Tongue (tissue), 2 donors: ENCODE results near the gene SCML1. TPM values are rescaled to one million over a fixed set of nuclear protein-coding genes. Genes with fewer than 3 reads are reported as not detected.

Source experiments
- DNase-seq: peaks from one replicate; pipeline ENCODE4 v3.0.0-alpha.2; 2015
- total RNA-seq: library from RNA; depleted of rRNA; stranded (reverse); fragments of >200 nt; gene quantifications from one replicate; pipeline ENCODE4 v1.2.3, GENCODE V29; 2014

SCML1 gene, protein sequence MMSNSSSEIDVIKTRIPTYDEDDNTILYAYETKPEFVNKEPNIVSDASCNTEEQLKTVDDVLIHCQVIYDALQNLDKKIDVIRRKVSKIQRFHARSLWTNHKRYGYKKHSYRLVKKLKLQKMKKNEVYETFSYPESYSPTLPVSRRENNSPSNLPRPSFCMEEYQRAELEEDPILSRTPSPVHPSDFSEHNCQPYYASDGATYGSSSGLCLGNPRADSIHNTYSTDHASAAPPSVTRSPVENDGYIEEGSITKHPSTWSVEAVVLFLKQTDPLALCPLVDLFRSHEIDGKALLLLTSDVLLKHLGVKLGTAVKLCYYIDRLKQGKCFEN
- total RNA-seq, result 10.7 TPM

DNA sequence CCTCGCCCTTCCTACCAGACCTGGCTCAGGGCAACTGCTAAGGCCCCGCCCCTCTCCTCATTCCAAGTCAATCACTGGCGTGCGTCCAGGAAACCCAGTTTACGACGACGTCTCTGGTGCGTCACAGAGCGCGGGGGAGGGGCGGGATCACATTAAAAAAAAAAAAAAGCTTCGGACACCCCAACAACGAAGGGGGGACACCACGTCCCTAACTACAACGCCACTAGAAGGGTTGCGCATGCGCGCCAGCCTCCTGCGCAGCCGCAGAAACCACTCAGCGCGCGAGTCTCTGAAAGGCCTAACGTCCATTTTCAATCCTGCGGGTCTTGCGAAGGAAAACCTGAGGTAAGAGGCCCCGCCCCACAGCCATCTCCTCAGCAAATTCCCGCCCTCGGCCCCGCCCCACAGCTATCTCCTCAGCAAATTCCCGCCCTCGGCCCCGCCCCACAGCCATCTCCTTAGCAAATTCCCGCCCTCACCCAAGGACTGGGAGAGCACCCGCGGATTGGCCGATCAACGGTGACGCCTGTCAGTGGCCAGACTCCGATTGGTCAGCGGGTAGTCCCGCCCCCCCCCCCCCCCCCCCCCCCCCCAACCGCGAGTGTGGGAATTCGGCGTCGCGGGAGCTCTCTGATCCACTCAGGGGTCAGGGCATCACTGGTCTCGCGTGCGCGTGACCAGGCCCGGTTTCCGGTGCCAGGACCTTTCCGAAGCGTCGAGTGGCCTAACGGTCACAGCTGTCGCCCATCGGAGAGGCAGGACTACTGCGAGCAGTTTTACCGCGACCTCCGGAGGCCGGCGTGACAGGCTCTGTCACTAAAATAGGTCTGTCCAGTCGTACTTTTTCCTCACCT is at the start of gene SCML1:
Gene SCML1 (plus strand): TSS at position 638 of the 854 bp plus-strand sequence. CDS start 6,694 bp downstream, outside the sequence.
- peak; percentile 98 for DNase-seq

GRCh38 chrX:17687648-17688047 is 49.6 kb upstream of the SCML1 start:
- DNase-seq, result no peak

DNA sequence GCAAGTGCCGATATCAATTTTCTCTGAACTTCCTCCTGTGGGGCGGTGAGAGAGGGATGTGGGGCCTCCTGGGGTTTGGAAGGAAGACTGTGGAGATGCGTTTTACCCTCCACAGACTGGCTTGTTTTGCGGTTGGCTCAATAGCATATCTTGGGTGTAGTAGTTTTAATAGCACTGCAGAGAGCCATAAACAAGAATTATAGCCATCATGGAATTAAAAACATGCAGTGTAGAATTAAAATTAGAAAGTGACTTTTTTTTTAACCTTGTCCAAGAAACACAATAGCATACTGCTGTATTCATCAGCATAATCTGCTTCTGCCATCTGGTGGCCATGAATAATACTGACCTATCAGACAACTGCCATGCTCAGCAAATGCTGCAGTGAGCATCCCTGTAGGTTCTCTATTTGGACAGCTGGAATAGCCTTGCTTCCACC is 47.3 kb upstream of the SCML1 start:
- peak; percentile 81 for DNase-seq

GRCh38 chrX:17692709-17693346 is 44.5 kb upstream of the SCML1 start:
- peak; percentile 24 for DNase-seq

GRCh38 chrX:17697191-17697590 is 40.1 kb upstream of the SCML1 start:
- DNase-seq, result no peak

- no peak for DNase-seq
These were observed 36.3 kb upstream of the SCML1 start for GRCh38 chrX:17700976-17701375.

DNA sequence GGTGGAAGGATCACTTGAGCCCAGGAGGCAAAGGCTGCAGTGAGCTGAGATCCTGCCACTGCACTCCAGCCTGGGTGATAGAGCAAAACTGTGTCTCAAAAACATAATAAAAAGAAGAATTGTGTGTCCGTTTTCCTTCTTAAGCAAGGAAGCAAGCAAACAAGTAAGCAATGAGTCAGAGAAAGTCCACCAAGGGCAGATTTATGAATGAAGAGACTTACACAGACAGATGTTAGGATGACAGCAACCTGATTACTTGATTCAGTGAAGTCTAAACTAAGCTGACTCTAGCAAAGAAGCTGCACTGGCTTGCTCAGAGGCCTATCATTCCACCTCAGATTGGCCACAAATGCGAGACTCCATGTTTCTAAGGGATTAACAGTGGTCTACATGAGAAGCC is 34.1 kb upstream of the SCML1 start:
- no peak for DNase-seq

GRCh38 chrX:17705211-17705610 is 32.1 kb upstream of the SCML1 start:
- DNase-seq, result no peak

GRCh38 chrX:17706676-17707075 is 30.6 kb upstream of the SCML1 start:
- DNase-seq, result no peak

DNA sequence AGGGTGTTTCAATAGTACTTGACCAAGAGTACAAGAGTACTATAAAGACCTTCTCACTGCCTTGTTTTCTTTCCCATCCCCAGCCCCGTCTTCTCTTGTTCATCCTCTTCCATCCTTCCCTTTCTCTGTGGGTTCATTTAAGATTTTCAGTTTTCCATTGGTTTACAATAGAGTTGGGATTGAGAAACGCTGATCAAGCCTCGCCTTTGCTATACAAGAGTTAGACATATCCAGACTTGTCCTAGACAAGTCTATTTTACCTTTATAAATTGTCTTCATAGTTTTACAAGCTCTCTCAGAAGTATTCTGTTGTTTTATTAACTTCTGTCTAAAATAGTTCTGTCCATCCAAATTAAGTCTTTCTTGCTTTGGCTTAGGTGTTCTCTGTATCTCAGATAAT is 29.6 kb upstream of the SCML1 start:
- DNase-seq, result no peak

- DNase-seq, result no peak
These were observed 26.4 kb upstream of the SCML1 start for GRCh38 chrX:17710871-17711301.

- DNase-seq, result no peak
These were observed 24.0 kb upstream of the SCML1 start for GRCh38 chrX:17713288-17713687.

DNA sequence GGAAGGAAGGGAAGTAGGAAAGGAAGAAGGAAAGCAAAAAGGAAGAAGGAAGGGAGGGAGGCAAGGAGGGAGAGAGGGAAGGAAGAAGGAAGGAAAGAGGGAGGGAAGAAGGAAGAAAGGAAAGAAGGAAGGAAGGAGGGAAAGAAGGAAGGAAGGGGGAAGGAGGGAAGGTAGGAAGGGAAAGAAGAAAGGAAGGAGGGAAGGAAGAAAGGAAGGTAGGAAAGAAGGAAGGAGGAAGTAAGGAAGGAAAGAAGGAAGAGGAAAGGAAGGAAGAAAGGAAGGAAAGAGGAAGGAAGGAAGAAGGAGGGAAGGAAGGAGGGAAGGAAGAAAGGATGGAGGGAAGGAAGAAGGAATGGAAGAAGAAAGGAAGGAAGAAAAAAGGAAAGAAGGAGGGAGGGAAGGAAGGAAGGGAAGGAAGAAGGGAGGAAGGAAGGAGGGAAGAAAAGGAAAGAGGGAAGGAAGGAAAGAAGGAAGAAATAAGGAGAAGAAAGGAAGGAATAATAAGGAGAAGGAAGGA is 18.6 kb upstream of the SCML1 start:
- DNase-seq, result no peak

DNA sequence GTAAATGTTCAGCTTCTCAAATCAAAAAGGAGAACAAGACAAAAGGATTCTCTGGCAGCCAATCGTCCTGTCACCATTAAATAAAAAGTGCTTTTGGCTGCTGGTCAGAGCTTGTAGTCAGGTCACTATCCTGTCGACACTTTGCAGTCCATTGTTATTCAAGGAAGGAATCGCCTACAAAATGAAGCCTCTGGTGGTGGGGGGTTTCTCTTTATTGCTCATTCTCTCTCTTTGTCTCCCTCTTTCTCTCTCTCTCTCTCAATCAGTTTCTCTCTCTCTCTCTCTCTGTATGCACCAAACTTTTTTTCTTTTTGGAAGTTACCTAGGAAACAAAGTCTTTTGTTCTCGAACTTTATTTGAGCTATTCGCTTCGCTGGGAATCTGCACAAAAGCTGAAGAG is 17.6 kb upstream of the SCML1 start:
- DNase-seq, result no peak

- no peak for DNase-seq
These were observed 15.6 kb upstream of the SCML1 start for GRCh38 chrX:17721715-17722114.

- DNase-seq, result no peak
These were observed 12.1 kb upstream of the SCML1 start for GRCh38 chrX:17725181-17725580.

- no peak for DNase-seq
These were observed 5.0 kb upstream of the SCML1 start for GRCh38 chrX:17732138-17732783.

DNA sequence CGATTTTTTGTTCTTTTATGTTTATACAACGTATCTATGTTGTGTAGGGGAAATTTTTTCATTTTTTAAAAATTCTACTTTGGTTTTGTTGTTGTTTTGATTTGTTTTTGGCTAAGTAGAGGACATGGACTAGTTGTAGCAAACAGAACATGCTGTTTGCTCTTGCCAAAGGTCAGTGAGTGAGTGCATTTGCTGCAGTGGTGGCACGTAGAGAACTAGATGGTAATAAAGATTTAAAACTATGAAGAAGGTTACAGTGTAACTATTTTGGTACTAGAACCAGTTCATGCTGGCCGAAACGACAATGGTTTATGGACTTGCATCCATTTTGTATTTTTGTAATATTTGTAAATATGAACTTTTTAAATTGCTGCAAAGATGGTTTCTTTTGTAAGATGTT is 1.9 kb upstream of the SCML1 start:
- DNase-seq, result no peak

GRCh38 chrX:17736478-17736855 is 826 bp upstream of the SCML1 start:
- DNase-seq, result no peak

DNA sequence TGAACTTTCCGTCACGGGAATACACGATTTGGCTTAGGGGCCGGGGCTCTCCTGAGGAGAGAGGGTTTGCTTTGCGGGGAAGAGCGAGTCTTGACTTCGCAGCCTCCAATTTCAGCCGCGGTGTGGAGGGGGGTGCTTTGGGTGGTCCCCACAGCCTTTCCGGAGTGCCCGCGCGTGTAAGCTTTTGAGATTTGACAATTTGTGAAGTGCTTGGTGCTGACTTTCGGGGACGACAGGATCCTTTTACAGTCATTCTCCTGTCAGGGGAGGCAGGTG is 355 bp downstream of the SCML1 start:
- peak; percentile 54 for DNase-seq

DNA sequence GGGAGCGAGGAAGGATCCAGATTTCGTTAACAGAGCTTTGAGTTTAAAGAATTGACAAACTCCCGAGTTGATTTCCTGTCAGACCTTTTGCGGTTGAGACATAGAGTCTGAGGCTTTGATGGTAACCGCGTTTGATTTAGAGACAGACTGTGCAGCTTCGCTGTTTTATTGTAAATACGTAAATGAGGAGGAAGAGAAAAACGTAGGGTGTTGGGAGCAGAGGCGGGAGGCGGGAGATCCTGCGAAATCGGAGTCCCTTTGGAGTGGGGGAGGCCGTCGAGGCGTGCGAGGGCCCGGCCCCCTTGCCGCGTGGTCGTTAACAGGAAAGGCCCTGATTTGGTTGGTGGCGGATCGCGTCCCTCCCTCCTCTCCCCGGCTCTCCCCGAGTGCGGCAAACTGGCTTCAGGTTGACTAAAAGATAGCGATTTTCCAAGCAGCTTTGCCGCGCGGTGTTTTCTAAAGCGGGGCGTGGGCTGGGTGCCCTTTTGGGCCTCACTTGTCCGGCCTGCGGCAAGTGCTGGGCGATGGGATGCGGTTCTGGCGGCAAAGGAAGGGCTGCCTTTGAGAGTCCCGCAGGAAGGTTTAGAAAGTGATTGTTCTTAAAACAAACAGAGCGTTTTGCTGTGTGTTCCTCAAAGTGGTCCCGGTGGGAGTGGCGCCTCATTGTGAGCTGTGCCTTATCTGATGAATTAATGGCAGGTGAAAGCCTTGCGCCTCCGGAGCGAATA is 857 bp downstream of the SCML1 start:
- DNase-seq, result peak; percentile 58
